ENCODE data around the gene ING5.
A peak's percentile ranks its signal among the peaks of the same experiment; 100 is the strongest.

The ING5 gene

DNA sequence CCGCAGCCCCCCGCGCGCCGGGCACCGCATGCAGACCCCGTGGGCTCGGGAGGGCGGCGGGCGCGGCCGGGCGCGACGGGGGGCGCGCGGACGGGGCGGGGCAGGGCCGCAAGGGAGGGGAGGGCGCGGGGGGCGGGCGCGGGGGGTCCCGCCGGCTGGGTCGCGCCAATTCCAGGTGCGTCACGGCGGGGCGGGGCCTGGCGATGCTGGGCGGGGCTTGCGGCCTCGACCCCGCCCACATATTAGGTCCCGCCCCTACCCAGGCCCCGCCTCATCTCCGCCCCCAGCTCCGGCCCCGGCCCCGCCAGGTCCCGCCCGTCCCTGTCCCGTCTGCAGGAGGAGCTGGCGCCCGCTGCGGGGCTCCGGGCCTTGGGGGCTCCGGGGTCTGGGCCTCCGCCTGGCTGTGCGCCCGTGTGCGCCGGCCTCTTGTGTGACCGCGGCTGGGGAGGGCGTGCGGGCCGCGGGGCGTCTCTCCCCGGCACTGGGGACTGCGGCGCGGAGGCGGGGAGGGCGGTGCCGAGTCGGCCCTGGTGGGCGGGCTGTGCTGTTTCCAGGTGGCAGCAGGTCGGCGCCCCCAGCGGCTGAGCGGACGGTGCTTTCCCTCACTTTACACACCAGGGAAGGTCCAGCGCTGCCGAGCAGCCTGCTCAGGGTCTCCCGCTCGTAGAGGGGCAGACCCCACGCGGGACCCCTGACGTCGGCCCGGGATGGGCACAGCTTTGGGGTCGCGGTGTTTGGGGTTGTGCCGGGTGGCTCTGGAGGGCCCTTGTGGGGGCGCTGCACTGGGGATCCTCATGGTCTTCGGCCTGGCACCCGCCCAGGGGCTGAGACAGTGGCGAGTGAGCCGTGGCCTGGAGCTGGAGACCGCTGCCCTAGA is 554 bp downstream of the ING5 start:
- Histone ChIP-seq H3K27me3 (no peaks in the 10 kb centered on the region), H3K36me3 (peaks cover 10% of the 10 kb centered on the region), H3K4me3 (ENCODE audit: low read depth in 1 of 2, low read length in 1 of 2) (peak overlapping the region; percentile 80 to 92), H3K4me1 (ENCODE audit: control insufficient read depth in 1 of 2, insufficient read depth in 1 of 2, low read depth in 1 of 2, low read length in 1 of 2) (peaks cover 16 to 17% of the 10 kb centered on the region in 2 experiments), H3K27ac (peak overlapping the region; percentile 87), H3K9me3 (no peaks in the 10 kb centered on the region)
- TF ChIP-seq, protein P1, sequence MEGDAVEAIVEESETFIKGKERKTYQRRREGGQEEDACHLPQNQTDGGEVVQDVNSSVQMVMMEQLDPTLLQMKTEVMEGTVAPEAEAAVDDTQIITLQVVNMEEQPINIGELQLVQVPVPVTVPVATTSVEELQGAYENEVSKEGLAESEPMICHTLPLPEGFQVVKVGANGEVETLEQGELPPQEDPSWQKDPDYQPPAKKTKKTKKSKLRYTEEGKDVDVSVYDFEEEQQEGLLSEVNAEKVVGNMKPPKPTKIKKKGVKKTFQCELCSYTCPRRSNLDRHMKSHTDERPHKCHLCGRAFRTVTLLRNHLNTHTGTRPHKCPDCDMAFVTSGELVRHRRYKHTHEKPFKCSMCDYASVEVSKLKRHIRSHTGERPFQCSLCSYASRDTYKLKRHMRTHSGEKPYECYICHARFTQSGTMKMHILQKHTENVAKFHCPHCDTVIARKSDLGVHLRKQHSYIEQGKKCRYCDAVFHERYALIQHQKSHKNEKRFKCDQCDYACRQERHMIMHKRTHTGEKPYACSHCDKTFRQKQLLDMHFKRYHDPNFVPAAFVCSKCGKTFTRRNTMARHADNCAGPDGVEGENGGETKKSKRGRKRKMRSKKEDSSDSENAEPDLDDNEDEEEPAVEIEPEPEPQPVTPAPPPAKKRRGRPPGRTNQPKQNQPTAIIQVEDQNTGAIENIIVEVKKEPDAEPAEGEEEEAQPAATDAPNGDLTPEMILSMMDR (IDR thresholded peaks at IDR 0.05) = no peak

DNA sequence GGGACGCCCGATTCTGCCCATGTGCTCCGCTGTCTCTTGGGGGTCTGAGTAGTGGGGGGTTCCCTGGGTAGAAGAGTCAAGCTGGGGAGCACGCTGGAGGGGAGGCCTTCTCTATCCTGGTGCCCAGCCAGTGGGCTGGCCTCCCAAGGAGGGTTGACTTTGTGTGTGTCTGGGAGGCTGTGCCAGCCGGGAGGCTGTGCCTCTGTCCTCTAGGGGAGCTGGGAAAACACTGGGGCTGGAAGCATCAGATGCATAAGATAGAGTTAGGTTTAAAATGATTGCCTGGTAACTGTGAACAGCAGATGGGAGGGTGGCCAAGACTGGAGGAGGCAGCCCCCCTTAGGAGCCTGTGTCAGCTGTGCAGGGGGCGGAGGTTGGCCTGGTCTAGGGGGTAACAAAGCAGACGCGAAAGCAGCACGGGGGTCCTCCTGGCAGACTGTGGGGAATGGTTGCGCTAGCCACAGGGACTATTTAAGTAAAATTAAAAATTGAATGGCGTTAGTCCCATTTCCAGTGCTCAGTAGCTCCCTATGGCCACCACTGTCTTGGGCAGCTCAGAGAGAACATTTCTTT is 1.3 kb downstream of the ING5 start:
- Histone ChIP-seq H3K9me3 (no peaks in the 10 kb centered on the region), H3K4me3 (ENCODE audit: low read depth in 1 of 2, low read length in 1 of 2) (peak overlapping the region; percentile 80 to 91), H3K36me3 (peaks cover 15% of the 10 kb centered on the region), H3K27me3 (no peaks in the 10 kb centered on the region), H3K27ac (no peak overlapping the region), H3K4me1 (ENCODE audit: control insufficient read depth in 1 of 2, insufficient read depth in 1 of 2, low read depth in 1 of 2, low read length in 1 of 2) (peaks cover 16 to 17% of the 10 kb centered on the region in 2 experiments)
- TF ChIP-seq, protein P1 (IDR thresholded peaks at IDR 0.05) = no peak

DNA sequence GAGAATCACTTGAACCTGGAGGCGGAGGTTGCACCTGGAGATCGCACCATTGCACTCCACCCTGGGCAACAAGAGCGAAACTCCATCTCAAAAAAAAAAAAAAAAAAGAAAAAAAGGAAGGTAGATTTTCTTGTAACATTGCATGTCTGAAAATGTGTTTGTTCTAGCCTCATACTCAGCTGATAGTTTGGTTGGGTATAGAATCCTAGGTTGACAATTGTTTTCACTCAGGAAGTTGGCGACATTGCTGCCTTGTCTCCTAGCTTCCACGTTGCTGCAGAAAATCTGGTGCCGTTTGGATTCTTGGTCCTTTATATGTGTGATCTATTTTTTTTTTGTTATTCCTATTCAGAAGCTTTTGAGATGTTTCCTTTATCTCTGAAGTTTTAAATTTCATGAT is 4.7 kb downstream of the ING5 start:
- Histone ChIP-seq H3K4me1 (ENCODE audit: control insufficient read depth in 1 of 2, insufficient read depth in 1 of 2, low read depth in 1 of 2, low read length in 1 of 2) (peaks cover 9 to 11% of the 10 kb centered on the region in 2 experiments), H3K9me3 (no peaks in the 10 kb centered on the region), H3K27ac (no peak overlapping the region), H3K4me3 (ENCODE audit: low read depth in 1 of 2, low read length in 1 of 2) (no peak overlapping the region), H3K27me3 (no peaks in the 10 kb centered on the region), H3K36me3 (peaks cover 45% of the 10 kb centered on the region)
- TF ChIP-seq, protein P1 (IDR thresholded peaks at IDR 0.05) = no peak

- Histone ChIP-seq H3K4me3 (ENCODE audit: low read depth in 1 of 2, low read length in 1 of 2) (no peak overlapping the region), H3K4me1 (ENCODE audit: control insufficient read depth in 1 of 2, insufficient read depth in 1 of 2, low read depth in 1 of 2, low read length in 1 of 2) (no peaks in the 10 kb centered on the region), H3K36me3 (peaks cover 63% of the 10 kb centered on the region), H3K27me3 (no peaks in the 10 kb centered on the region), H3K27ac (no peak overlapping the region), H3K9me3 (no peaks in the 10 kb centered on the region)
- TF ChIP-seq, protein P1 (IDR thresholded peaks at IDR 0.05) = no peak
These were observed 7.0 kb downstream of the ING5 start for GRCh38 chr2:241708879-241709278.

- no peak overlapping the region for H3K4me3 ChIP-seq (ENCODE audit: low read depth in 1 of 2, low read length in 1 of 2)
- no peak overlapping the region for H3K27ac ChIP-seq
- peaks cover 63% of the 10 kb centered on the region for H3K36me3 ChIP-seq
- no peaks in the 10 kb centered on the region for H3K27me3 ChIP-seq
- TF ChIP-seq, protein P1 (IDR thresholded peaks at IDR 0.05) = no peak
- H3K4me1 ChIP-seq (ENCODE audit: control insufficient read depth in 1 of 2, insufficient read depth in 1 of 2, low read depth in 1 of 2, low read length in 1 of 2) = no peaks in the 10 kb centered on the region
- no peaks in the 10 kb centered on the region for H3K9me3 ChIP-seq
These were observed 17.3 kb downstream of the ING5 start for GRCh38 chr2:241719093-241719492.

Data from neutrophil (primary cell).